SHP77 (cell line): ENCODE measurements around the gene CA4.

Experiments used
- DNase-seq, 2 experiments: peaks; one replicate each; lab custom pipeline; 2025; lab: John Stamatoyannopoulos, UW

Gene CA4

GRCh38 chr17:60130466-60130865 is 19.3 kb upstream of the CA4 start:
- no peak for DNase-seq

- DNase-seq, result no peak
Observed at GRCh38 chr17:60134396-60135150, 15.2 kb upstream of the CA4 start.

- peak; percentile 91 to 93 for DNase-seq
Observed at GRCh38 chr17:60135151-60135950, 14.4 kb upstream of the CA4 start.

DNA sequence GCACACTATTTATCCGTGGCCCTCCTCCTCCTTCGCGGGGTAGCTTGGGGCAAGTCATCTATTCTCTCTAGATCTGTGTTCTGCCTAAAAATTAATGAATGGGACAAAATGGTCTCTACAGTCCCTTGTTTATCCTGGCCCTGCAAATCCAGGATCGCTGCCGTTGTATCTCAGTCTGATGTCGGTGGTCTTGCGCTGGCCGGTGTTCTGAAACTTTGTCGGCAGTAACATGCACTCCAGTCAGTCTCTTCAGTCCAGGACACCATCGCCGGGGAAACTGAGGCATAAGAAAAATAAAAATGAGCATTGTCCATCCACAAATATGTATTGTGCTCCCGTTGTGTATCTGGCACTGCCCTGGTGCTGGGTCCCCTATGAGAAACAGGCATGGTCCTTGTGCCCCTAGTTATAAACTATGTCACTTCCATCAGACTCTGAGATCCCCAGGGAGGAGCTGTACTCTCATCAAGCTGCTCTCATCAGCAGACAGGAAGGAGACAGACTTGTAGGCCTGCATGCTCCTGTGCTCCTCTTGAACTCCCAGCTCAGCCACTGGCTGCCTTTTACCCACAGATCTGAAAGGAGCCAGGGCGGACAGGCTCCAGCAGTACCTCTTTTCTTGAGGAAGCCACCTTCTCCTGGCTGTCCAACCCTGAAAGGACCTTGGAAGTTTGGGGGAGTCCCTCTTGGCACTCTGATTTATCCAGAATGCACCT is 13.7 kb upstream of the CA4 start:
- no peak for DNase-seq

DNA sequence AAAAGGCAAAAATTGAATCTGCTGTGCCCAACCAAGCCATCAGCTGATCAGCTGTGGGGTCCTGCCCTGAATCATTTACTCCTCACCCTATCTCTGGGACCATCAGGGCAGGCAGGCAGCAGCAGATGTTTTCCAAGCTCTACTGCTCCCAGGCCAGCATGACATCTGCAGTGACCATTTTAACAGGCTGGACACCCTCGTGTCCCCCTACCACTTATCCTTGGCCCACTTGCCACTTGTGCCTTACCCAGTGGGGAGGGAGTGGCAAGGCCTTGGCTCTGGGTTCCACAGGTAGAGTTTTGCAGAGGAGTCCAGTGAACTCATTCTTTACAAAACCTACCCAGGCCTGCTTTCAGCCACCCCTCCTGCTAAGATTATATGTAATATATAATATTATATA is 12.0 kb upstream of the CA4 start:
- no peak for DNase-seq

DNA sequence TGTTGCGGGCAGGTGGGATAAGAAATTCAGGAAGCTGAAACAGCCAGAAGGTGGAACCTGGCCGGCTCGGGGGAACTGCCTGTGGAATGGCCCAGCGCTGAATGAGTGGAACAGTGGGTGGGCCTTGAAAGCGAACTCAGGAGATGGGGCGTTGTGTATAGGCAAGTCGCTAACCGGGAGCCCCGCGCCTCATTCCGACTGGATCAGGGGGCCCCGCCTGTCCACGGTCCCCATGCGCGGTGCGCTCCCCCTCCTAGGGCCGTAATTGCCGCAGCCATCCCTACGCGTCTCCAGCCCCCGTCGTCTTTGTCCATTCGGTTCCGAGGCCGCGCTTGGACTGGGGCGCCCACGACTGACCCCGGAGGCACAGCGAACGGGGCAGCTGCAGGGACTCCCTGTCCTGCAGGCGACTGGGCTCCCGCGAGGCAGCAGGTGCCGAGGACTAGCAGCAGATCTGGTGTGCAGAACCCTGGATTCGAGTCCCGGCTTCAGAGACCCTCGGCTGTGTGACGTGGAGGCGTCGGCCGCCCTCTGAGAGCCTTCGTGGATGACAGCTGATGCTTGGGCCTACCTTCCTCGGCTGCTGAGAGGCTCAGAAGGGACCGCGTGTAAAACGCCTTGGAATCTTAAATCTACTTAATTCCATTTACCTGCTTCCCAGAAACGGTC is 10.9 kb upstream of the CA4 start:
- no peak for DNase-seq

GRCh38 chr17:60139438-60140285 is 10.1 kb upstream of the CA4 start:
- no peak for DNase-seq

GRCh38 chr17:60141111-60142018 is 8.4 kb upstream of the CA4 start:
- DNase-seq, result no peak

GRCh38 chr17:60142872-60143499 is 6.8 kb upstream of the CA4 start:
- DNase-seq, result peak; percentile 85 to 89

- no peak for DNase-seq
Observed at GRCh38 chr17:60145006-60145935, 4.5 kb upstream of the CA4 start.

DNA sequence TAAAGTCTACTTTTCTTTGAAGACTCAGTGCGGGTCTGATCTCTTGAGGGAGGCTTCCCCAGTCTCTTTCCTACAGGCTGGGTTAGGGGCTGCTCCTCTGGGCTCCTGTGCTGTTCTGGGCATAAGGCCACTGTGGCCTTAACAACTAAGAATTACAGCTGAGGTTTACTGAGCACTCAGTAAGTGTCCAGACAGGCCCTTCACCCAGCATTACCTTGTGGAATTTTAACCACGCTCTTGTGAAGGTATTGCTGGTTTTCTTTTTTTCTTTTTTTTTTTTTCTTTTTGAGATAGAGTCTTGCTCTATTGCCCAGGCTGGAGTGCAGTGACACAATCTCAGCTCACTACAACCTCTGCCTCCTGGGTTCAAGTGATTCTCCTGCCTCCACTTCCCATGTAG is 3.6 kb upstream of the CA4 start:
- DNase-seq, result no peak

DNA sequence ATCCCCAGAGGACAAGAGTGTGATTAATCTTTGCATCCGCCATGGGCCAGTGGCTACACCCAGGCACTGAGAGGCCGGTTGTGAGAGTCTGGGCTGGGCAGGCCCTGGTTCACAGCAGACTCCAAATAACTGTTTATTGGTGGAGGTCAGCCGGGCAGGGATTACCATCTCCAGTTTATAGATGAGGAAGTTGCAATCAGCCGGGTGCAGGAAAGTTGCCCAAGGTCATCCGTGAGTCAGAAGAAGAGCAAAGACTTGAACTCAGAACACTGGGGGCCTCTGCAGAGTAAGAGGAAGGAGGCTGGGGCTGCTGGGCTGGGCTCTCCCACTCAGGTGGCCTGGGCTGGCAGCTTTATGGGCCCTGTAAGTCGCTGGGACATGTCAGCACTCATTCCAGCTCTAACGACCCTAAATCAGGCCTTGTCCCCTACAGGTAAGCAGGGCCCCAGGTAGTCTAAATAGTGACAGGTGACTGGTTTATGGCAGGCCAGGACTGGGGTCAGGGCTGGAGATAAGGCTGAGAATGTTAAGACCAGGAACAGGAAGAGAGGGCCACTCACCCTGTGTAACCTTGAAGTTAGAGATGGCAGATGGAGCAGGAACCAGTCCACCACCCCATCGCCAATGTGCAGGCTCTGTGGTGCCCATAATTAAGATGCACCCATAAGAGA is 2.1 kb upstream of the CA4 start:
- no peak for DNase-seq

- no peak for DNase-seq
Observed at GRCh38 chr17:60148373-60148772, 1.4 kb upstream of the CA4 start.

GRCh38 chr17:60151355-60151754 is 1.6 kb downstream of the CA4 start:
- DNase-seq, result no peak

DNA sequence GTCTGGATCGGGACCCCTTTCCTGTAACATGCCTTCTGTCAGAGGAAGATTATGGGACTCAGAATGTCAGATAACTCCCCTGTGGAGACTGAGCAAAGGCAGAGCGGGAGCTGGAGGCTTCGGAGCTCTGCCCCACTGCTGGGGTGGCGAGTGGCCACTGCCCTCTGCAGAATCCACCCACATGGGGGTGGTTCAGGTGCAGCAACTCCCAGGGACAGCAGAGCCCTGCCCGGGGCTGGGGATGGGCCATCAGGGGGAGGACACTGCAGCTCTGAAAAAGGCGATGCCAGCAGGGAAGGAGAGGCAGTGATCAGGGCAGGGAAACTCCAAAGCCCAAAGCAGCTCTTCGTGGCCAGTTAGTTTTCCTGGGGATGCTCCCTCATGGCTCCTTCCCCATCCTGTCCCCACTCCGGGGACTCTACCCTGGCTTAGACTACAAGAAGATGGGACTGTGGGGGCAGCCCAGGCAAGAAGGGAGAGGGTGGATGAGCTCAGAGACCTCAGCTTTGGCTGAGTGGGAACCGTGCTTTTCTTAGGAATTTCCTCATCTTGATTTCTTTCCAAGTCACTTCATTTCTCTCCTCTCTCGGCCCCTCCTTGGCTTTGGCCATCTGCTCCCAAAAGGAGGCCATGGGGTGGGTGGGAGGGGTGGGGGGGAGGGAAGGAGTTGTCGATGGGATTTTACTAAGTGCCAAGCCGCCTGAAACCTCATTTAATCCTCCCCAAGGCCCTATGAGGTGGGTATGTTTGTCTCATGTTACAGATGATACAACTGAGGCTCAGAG is 4.0 kb downstream of the CA4 start:
- DNase-seq, result no peak

GRCh38 chr17:60154616-60155426 is 5.0 kb downstream of the CA4 start:
- DNase-seq, result no peak
